Measurements from ENCODE around the gene STARD9. TPM values are rescaled to one million over a fixed set of nuclear protein-coding genes. Genes with fewer than 3 reads are reported as not detected.
"Not testable (repeated sequence)": the region's sequence is repeated elsewhere in the genome, so short reads cannot be mapped to it uniquely, and the experiment has no call there.

Gene STARD9
- polyA plus RNA-seq, 1 donor = 10.3 TPM

- DNase-seq = no peak
- H3K27me3 ChIP-seq (ENCODE audit: control insufficient read depth, insufficient read depth, low read length) = no peaks in the 10 kb centered on the region
- WGBS (ENCODE audit: insufficient coverage, low lambda C conversion rate) = 100% methylated on average over 1 of the region's 1 CpG
- no peaks in the 10 kb centered on the region for H3K36me3 ChIP-seq (ENCODE audit: control insufficient read depth, insufficient read depth, low read length)
- H3K4me3 ChIP-seq (ENCODE audit: low read length) = no peak overlapping the region
- no peaks in the 10 kb centered on the region for H3K4me1 ChIP-seq (ENCODE audit: control insufficient read depth, insufficient read depth, low read length)
- peaks cover 17% of the 10 kb centered on the region for H3K9me3 ChIP-seq (ENCODE audit: control insufficient read depth, low read depth, low read length)
- no peak overlapping the region for H3K27ac ChIP-seq (ENCODE audit: low read length)
Observed at GRCh38 chr15:42760759-42761158, 185.4 kb downstream of the STARD9 start.

- not testable (repeated sequence) for H3K27ac ChIP-seq (ENCODE audit: low read length); H3K36me3 ChIP-seq (ENCODE audit: control insufficient read depth, insufficient read depth, low read length); DNase-seq; H3K27me3 ChIP-seq (ENCODE audit: control insufficient read depth, insufficient read depth, low read length); H3K4me1 ChIP-seq (ENCODE audit: control insufficient read depth, insufficient read depth, low read length); H3K4me3 ChIP-seq (ENCODE audit: low read length)
- no CpG with 5 or more reads among the region's 2 CpGs for WGBS (ENCODE audit: insufficient coverage, low lambda C conversion rate)
- H3K9me3 ChIP-seq (ENCODE audit: control insufficient read depth, low read depth, low read length) = peaks cover 17% of the 10 kb centered on the region
Observed at GRCh38 chr15:42761813-42762212, 186.4 kb downstream of the STARD9 start.

GRCh38 chr15:42764154-42764731, 188.8 kb downstream of the STARD9 start:
- DNase-seq = not testable (repeated sequence)

DNA sequence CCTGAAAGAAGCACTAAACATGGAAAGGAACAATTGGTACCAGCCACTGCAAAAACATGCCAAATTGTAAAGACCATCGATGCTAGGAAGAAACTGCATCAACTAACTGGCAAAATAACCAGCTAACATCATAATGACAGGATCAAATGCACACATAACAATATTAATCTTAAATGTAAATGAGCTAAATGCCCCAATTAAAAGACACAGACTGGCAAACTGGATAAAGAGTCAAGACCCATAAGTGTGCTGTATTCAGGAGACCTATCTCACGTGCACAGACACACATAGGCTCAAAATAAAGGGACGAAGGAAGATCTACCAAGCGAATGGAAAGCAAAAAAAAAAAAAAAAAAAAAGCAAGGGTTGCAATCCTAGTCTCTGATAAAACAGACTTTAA, 190.7 kb downstream of the STARD9 start:
- 100% methylated on average over 1 of the region's 4 CpGs for WGBS (ENCODE audit: insufficient coverage, low lambda C conversion rate)
- not testable (repeated sequence) for H3K9me3 ChIP-seq (ENCODE audit: control insufficient read depth, low read depth, low read length); H3K27ac ChIP-seq (ENCODE audit: low read length); DNase-seq; H3K4me1 ChIP-seq (ENCODE audit: control insufficient read depth, insufficient read depth, low read length); H3K27me3 ChIP-seq (ENCODE audit: control insufficient read depth, insufficient read depth, low read length); H3K4me3 ChIP-seq (ENCODE audit: low read length); H3K36me3 ChIP-seq (ENCODE audit: control insufficient read depth, insufficient read depth, low read length)

More at GRCh38 chr15:42764154-42764731, 188.8 kb downstream of the STARD9 start:
- not testable (repeated sequence) for H3K4me1 ChIP-seq (ENCODE audit: control insufficient read depth, insufficient read depth, low read length); H3K27ac ChIP-seq (ENCODE audit: low read length); H3K36me3 ChIP-seq (ENCODE audit: control insufficient read depth, insufficient read depth, low read length); H3K27me3 ChIP-seq (ENCODE audit: control insufficient read depth, insufficient read depth, low read length); H3K4me3 ChIP-seq (ENCODE audit: low read length)
- WGBS (ENCODE audit: insufficient coverage, low lambda C conversion rate) = no CpG with 5 or more reads among the region's 16 CpGs
- peaks cover 15% of the 10 kb centered on the region for H3K9me3 ChIP-seq (ENCODE audit: control insufficient read depth, low read depth, low read length)

Other genes with a start within 250 kb of the STARD9 start
- gene CAPN3, start 216.1 kb upstream of the STARD9 start, polyA plus RNA-seq = 229 TPM
- 28.8 TPM for gene ZNF106, start 84.5 kb upstream of the STARD9 start, polyA plus RNA-seq
- gene SNAP23, start 80.0 kb upstream of the STARD9 start, polyA plus RNA-seq = 146 TPM
- 22.2 TPM for gene LRRC57, start 26.8 kb upstream of the STARD9 start, polyA plus RNA-seq
- 16.5 TPM for gene HAUS2, start 26.8 kb upstream of the STARD9 start, polyA plus RNA-seq
- 18.0 TPM for gene CDAN1, start 161.5 kb downstream of the STARD9 start, polyA plus RNA-seq